Measurements from ENCODE around the gene MAP3K1. TPM values are rescaled to one million over a fixed set of nuclear protein-coding genes. Genes with fewer than 3 reads are reported as not detected.

MAP3K1 gene
- total and polyA plus RNA-seq, 2 experiments from 2014 or later: 9.5 to 14.4 TPM

DNA sequence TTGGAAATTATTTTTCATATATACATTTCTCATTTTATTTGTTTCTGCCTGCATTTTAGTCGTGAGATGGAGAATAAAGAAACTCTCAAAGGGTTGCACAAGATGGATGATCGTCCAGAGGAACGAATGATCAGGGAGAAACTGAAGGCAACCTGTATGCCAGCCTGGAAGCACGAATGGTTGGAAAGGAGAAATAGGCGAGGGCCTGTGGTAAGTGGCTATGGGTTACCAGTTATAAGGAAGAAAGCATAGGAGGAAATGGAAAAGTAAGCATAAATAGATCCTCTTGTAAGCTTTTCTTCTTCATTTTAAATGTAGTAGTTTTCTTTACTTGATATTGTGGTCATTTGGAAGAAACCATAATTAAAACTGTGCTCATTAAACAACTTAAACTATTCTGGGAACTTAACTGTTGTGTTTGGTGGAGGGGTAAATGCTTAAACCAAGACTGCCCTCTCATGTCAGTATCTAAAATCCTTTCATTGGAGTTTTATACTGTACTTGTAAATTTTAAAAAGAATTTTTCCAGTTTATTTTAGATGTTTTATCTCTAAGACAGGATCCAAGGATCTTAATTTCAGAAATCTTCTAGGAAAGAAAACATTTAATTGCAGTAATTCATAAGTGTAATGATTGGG is 41.3 kb downstream of the MAP3K1 start:
- H3K27ac Mint-ChIP-seq: no peak overlapping the region; the same call in 1 of the 2 replicates
- H3F3A ChIP-seq (replicated peaks; ENCODE audit: low read depth): no peaks in the 10 kb centered on the region
- ATAC-seq (no peak), DNase-seq (ENCODE audit: low spot score) (no peak)
- no peaks in the 10 kb centered on the region for H3K9me2 ChIP-seq (ENCODE audit: insufficient read depth)
- peaks cover 14% of the 10 kb centered on the region for H3K4me1 Mint-ChIP-seq
- H3K79me2 ChIP-seq (replicated peaks; ENCODE audit: insufficient read depth): peaks cover 25% of the 10 kb centered on the region
- H3K36me3 ChIP-seq (ENCODE audit: insufficient read depth): no peaks in the 10 kb centered on the region
- no peaks in the 10 kb centered on the region for H3K27me3 ChIP-seq (ENCODE audit: insufficient read depth)
- H3K9me3 Mint-ChIP-seq: no peaks in the 10 kb centered on the region
- TF ChIP-seq POLR2AphosphoS5 (IDR thresholded peaks at IDR 0.05; ENCODE audit: low read depth) (no peak), EZH2phosphoT487 (IDR thresholded peaks at IDR 0.05; ENCODE audit: unreplicated experiment) (no peak), CREB1 (CRISPR knock-in tag; IDR thresholded peaks at IDR 0.05; ENCODE audit: low read depth) (no peak), STAT1 (IDR thresholded peaks at IDR 0.05; ENCODE audit: unreplicated experiment) (no peak), ZNF331 (CRISPR knock-in tag; IDR thresholded peaks at IDR 0.05; ENCODE audit: low read depth) (no peak), JUNB (IDR thresholded peaks at IDR 0.05; ENCODE audit: unreplicated experiment) (no peak), NANOG (IDR thresholded peaks at IDR 0.05; ENCODE audit: borderline replicate concordance) (no peak)
- TF ChIP-seq, protein P1, sequence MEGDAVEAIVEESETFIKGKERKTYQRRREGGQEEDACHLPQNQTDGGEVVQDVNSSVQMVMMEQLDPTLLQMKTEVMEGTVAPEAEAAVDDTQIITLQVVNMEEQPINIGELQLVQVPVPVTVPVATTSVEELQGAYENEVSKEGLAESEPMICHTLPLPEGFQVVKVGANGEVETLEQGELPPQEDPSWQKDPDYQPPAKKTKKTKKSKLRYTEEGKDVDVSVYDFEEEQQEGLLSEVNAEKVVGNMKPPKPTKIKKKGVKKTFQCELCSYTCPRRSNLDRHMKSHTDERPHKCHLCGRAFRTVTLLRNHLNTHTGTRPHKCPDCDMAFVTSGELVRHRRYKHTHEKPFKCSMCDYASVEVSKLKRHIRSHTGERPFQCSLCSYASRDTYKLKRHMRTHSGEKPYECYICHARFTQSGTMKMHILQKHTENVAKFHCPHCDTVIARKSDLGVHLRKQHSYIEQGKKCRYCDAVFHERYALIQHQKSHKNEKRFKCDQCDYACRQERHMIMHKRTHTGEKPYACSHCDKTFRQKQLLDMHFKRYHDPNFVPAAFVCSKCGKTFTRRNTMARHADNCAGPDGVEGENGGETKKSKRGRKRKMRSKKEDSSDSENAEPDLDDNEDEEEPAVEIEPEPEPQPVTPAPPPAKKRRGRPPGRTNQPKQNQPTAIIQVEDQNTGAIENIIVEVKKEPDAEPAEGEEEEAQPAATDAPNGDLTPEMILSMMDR (conservative IDR thresholded peaks at IDR 0.05; ENCODE audit: low read depth in 2 of 2): peak in 1 of 2 experiments; percentile 14; a peak in 2 of 4 replicates
- no peak overlapping the region for H3K4me3 Mint-ChIP-seq
- no peak overlapping the region for H3K4me3 ChIP-seq
- peaks cover 12% of the 10 kb centered on the region for H3K36me3 Mint-ChIP-seq (ENCODE audit: low read depth)
- H4K20me1 ChIP-seq (replicated peaks; ENCODE audit: insufficient read depth): no peaks in the 10 kb centered on the region
- peaks cover 3% of the 10 kb centered on the region for H3K27me3 Mint-ChIP-seq (ENCODE audit: insufficient read depth, low read depth, poor library complexity)
- no peak overlapping the region for H2AFZ ChIP-seq
- no peak overlapping the region for H3K4me2 ChIP-seq
- no peak overlapping the region for H3K27ac ChIP-seq (ENCODE audit: low read depth)
- 0 out of 2 replicates have a peak, but pooled peaks cover 3% of the 10 kb centered on the region for H3K4me1 ChIP-seq (ENCODE audit: insufficient read depth)

DNA sequence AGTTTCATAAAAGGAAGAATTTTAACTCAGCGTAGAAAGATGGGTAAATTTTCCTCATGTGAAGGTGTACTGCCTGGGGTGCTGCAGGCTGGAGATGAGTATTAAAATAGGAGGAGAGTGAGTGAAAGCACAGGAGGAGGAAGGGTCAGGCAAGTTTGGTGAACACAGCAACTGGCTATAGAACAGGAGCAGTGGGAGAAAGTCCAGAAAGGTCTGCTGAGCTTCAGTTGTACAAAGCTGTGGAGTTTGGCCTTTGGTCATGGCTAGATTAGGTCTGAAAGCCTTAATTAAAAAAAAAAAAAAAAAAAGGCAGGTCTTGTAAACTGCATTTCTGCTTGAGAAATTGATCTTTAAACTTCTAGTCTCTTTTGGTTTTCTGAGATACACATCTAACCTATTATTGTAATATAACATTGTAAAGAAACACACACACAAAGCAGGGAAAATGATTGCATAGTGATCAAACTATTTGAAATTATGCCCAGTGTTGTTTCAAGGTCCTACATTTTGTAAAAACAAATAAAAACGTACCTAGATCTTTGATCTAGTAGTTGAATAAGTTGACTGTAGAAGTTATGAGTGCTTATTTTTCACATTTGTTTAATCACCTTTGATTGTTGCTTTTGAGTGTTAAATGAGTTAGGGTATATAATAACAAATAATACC is 43.6 kb downstream of the MAP3K1 start:
- no peak overlapping the region for H3K27ac Mint-ChIP-seq
- 0 out of 2 replicates have a peak, but pooled peaks cover 2% of the 10 kb centered on the region for H3K9me2 ChIP-seq (ENCODE audit: insufficient read depth)
- H3K27me3 Mint-ChIP-seq (ENCODE audit: insufficient read depth, low read depth, poor library complexity): peaks cover 3% of the 10 kb centered on the region
- peaks cover 13% of the 10 kb centered on the region for H3K79me2 ChIP-seq (replicated peaks; ENCODE audit: insufficient read depth)
- 0 out of 2 replicates have a peak, but pooled peaks cover 3% of the 10 kb centered on the region for H3K4me1 ChIP-seq (ENCODE audit: insufficient read depth)
- H3F3A ChIP-seq (replicated peaks; ENCODE audit: low read depth): no peaks in the 10 kb centered on the region
- H3K36me3 ChIP-seq (ENCODE audit: insufficient read depth): no peaks in the 10 kb centered on the region
- H3K27me3 ChIP-seq (ENCODE audit: insufficient read depth): no peaks in the 10 kb centered on the region
- no peak overlapping the region for H3K4me3 ChIP-seq
- no peak for DNase-seq (ENCODE audit: low spot score)
- no peaks in the 10 kb centered on the region for H3K9me3 Mint-ChIP-seq
- ATAC-seq: no peak
- H3K36me3 Mint-ChIP-seq (ENCODE audit: low read depth): peaks cover 22% of the 10 kb centered on the region
- no peak overlapping the region for H3K4me3 Mint-ChIP-seq
- no peaks in the 10 kb centered on the region for H4K20me1 ChIP-seq (replicated peaks; ENCODE audit: insufficient read depth)
- no peak overlapping the region for H3K4me2 ChIP-seq
- no peak overlapping the region for H2AFZ ChIP-seq
- no peak overlapping the region for H3K27ac ChIP-seq (ENCODE audit: low read depth)
- no peak for TF ChIP-seq ZNF331 (CRISPR knock-in tag; IDR thresholded peaks at IDR 0.05; ENCODE audit: low read depth)
- peaks cover 11% of the 10 kb centered on the region for H3K4me1 Mint-ChIP-seq

All from GM23338 (cell line).